CMK (cell line): Measurements from ENCODE around the gene ITGA3.
"Not testable (repeated sequence)": the region's sequence is repeated elsewhere in the genome, so short reads cannot be mapped to it uniquely, and the experiment has no call there.

ENCODE experiments used
- DNase-seq: peaks from one replicate; pipeline ENCODE4 v3.0.0-alpha.2; 2010; ENCODE audit warnings: low read depth

Gene ITGA3

GRCh38 chr17:50052822-50053653, 2.9 kb upstream of the ITGA3 start:
- DNase-seq = no peak

GRCh38 chr17:50053654-50053960, 2.3 kb upstream of the ITGA3 start:
- no peak for DNase-seq

DNA sequence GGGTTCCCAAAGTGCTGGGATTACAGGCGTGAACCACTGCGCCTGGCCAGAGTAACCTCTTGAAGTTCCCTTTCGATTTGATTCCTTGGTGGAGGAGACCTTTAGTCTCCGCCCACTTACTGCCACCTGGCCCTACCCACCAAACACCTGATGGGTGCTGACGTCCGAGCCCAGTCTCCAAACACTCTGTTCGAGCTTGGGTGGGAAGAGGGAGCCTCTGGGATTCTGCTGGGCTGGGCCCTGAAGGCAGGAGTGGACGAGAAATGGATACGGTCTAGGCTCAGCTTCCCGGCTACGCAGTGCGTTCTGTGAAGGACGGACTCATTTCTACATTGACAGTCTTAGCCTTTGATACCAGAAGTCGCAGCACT, 870 bp upstream of the ITGA3 start:
- no peak for DNase-seq

DNA sequence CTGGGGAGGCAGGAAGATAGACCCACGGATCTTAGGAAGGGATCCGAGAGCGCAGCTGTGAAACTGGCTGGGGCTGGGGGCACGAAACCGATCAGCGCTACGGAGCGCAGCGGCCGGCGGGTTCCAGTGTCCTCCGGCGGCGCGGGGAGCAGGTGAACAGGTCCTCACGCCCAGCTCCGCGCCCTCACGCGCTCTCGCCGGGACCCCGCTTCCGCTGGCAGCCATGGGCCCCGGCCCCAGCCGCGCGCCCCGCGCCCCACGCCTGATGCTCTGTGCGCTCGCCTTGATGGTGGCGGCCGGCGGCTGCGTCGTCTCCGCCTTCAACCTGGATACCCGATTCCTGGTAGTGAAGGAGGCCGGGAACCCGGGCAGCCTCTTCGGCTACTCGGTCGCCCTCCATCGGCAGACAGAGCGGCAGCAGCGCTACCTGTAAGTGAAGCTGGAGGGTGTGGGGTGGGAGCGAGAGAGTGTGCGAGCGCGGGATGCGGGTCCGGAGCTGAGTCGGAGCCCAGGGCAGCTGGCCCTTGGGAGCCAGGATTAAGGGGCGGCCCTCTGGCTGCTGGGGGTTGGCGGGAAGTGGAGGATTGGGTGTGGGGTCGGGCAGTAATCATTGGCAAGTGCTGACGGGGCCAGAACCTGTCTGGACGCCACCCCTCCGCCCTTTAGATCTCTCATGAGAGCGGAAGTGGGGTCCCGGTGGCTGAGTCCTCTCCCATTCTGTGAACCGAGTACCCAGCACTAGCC, 479 bp downstream of the ITGA3 start:
- DNase-seq = no peak

GRCh38 chr17:50056961-50057330, 1.0 kb downstream of the ITGA3 start:
- DNase-seq = no peak

DNA sequence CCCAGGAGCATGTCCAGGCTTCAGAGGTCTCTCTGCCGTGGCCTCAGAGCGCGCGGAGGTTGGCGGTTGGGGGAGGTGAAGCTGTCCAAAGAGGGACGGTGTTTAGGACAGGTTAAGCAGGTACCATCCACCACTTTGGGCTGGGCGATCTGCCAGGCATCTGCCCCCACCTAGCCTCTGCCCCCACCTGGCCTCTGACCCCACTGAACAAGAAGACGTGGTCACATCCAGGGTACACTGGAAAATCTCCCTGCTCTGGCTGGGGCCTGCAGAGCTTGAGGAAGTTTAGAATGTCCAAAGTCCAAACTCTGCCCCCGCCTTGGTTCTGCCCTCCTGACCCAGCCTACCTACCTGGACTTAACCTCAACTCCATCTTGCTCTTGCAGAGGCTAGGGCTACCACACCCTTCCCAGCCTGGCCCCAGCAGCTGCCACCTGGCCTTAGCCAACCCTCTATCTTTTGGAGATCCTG, 1.6 kb downstream of the ITGA3 start:
- no peak for DNase-seq

DNA sequence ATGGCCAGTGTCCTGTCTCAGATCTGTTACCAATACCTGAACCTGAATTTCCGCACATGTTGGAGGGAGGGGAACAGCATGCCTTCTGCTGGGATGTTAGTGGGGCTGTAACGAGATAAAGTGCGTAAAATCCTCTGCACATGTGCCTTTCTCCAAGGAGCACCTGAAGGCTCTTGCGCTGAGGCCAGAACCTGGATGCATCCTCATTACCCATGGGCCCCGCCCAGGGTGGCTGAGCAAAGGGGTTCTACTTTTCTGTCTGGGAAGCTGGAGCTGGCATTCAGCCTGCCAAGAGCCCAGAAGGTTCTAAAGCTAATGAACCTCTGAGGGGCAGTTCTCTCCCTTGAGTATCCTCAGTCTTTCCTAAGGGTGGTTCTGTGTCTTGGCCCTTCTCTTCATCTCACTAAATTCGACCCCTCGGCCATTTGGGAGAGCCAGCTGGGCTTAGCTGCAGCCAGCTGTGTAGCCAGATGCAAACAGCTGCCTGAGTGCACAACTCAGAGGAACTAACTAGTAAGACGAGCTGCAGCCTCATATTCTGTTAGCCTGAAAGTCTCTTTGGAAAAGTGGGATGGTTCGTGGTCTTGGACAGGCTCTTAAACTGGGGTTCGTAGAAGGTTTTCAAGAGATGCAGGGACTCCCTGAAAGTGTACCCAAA, 2.5 kb downstream of the ITGA3 start:
- no peak for DNase-seq

DNA sequence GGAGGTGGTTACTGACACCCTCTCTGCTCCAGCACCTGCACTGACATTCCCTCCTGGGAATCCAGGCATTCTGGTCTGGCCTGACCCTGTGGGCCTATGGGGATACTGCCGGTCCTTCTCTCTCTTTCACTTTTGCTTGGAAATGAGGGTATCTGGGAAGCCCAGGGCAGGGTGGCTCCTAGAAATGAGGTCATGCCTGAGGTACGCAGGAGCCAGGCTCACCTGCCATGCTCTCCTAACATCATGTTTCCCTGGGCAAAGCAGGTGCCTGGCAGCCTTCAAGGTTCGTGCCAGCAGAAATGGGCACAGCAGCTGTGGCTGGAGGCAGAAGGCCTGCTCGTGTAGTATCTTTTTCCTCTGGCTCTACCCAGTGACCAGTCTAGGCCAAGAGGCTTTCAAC, 3.3 kb downstream of the ITGA3 start:
- no peak for DNase-seq

DNA sequence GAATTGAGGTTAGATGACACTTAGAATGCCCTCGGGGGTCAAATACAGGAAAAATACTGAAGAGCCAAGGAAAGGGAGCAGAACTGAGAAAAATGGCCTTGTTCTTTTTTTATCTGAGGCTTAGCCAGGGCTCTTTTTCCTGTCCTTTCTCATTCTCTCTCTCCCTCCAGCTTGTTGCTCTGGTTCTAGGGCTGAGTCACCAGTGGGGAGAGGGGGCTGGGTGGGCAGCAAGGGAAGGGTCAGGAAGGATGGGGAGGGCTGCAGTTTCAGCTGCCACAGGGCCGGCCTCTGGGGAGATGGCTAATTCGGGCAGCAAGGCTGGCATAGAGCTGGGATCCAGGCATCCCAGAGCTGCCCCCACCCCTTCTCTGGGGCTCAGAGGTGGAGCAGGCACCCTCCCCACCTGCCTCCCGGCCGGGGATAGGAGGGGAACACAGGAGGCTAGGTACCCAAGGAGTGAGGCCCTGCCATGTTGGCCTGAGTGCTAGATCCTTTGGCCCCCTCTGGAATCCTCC, 3.9 kb downstream of the ITGA3 start:
- no peak for DNase-seq

GRCh38 chr17:50060951-50061712, 5.2 kb downstream of the ITGA3 start:
- DNase-seq = no peak

GRCh38 chr17:50061713-50062045, 5.8 kb downstream of the ITGA3 start:
- not testable (repeated sequence) for DNase-seq

GRCh38 chr17:50062293-50063243, 6.7 kb downstream of the ITGA3 start:
- no peak for DNase-seq

GRCh38 chr17:50063561-50064252, 7.8 kb downstream of the ITGA3 start:
- DNase-seq = no peak

- DNase-seq = no peak
Observed at GRCh38 chr17:50064253-50065001, 8.5 kb downstream of the ITGA3 start.

DNA sequence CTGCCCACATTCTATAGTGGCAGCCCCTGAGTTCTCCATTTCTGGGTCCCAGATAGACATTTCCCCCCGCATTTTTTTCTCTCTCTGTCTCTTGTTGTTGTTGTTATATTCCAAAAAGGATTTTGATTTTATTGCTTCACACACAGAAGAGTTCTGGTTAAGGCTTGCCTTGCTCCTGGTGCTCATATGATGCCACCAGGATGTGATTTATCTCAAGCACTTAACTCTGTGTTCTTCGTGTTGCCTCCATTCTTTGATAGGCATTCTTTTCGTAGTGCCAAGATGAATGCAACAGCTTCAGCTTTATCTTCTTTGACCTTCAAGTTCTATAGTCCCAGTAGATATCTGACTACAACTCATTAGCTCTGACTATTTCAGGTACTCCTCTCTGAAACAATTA, 9.1 kb downstream of the ITGA3 start:
- DNase-seq = no peak

GRCh38 chr17:50066995-50067394, 11.1 kb downstream of the ITGA3 start:
- DNase-seq = no peak

GRCh38 chr17:50067996-50068395, 12.1 kb downstream of the ITGA3 start:
- no peak for DNase-seq

DNA sequence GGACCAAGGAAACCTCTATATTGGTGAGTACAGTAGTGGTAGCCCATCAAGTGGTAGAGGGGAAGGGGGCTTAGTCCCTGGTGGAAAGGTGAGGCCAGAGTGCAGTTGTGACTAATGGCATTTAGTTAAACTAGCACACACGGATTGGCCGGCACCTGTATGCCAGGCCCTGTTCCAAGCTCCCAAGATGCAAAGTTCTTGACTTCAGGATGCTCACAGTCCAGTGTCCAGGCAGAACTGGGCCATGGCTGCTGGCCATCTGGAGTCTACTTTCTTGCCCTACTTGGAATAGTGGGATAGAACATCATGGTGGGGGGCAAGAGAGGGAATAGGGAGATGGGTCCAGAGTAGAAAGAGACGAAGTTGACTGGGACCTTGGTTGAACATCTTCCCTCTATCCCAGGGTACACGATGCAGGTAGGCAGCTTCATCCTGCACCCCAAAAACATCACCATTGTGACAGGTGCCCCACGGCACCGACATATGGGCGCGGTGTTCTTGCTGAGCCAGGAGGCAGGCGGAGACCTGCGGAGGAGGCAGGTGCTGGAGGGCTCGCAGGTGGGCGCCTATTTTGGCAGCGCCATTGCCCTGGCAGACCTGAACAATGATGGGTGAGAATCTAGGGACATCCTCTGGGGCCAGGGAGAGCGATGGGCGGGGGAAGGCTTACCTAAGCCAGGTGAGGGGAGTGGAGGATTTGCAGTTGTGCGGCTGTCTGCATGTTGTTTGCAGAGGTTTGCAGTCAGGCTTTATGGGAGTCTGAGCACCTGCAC, 15.2 kb downstream of the ITGA3 start:
- DNase-seq = no peak

DNA sequence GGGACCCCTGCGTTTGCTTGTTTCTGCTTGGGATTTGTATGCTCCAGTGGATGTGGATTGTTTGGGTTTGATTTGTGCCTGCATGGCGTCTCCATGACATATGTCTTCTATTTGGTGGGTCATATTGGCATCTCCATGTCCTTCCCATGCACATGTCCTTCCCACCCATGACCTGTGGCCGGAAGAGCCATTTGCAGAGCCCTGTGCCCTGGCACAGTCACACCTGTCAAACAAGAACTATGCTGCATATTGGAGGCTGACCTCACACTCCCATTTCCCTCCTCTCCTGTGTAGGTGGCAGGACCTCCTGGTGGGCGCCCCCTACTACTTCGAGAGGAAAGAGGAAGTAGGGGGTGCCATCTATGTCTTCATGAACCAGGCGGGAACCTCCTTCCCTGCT, 15.8 kb downstream of the ITGA3 start:
- DNase-seq = no peak
